Measurements from ENCODE around the gene NTRK3.

- TF ChIP-seq CTCF (IDR thresholded peaks at IDR 0.05) (no peak), POLR2A (IDR thresholded peaks at IDR 0.05) (no peak), POLR2AphosphoS5 (IDR thresholded peaks at IDR 0.05) (no peak)
Measured at GRCh38 chr15:88269356-88270062, 13.0 kb upstream of the NTRK3 start.

All from prostate gland (tissue), 2 donors.